Measurements from ENCODE around the gene GPC3.

DNA sequence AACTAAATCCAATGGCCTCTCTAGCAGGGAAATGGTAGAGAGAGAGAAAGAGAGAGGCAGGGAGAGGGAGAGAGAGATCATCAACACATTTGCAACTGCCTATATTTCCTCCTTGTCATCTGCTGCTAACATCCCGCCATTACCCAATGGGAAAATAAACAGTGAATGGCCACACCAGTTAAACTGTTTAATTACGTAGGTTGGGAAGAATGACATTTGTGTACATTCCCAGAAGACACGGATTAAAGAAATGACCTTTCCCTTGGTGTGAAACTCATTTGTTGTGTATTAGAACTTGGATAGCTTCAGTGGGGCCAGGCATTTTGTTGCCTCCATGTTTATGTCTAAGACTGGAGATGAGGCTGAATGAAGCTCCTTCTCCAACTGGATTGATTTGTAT lies 474.4 kb downstream of the GPC3 start:
- TF ChIP-seq, protein P1, sequence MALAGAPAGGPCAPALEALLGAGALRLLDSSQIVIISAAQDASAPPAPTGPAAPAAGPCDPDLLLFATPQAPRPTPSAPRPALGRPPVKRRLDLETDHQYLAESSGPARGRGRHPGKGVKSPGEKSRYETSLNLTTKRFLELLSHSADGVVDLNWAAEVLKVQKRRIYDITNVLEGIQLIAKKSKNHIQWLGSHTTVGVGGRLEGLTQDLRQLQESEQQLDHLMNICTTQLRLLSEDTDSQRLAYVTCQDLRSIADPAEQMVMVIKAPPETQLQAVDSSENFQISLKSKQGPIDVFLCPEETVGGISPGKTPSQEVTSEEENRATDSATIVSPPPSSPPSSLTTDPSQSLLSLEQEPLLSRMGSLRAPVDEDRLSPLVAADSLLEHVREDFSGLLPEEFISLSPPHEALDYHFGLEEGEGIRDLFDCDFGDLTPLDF (CRISPR knock-in tag; IDR thresholded peaks at IDR 0.05), result no peak
- TF ChIP-seq, protein P2, sequence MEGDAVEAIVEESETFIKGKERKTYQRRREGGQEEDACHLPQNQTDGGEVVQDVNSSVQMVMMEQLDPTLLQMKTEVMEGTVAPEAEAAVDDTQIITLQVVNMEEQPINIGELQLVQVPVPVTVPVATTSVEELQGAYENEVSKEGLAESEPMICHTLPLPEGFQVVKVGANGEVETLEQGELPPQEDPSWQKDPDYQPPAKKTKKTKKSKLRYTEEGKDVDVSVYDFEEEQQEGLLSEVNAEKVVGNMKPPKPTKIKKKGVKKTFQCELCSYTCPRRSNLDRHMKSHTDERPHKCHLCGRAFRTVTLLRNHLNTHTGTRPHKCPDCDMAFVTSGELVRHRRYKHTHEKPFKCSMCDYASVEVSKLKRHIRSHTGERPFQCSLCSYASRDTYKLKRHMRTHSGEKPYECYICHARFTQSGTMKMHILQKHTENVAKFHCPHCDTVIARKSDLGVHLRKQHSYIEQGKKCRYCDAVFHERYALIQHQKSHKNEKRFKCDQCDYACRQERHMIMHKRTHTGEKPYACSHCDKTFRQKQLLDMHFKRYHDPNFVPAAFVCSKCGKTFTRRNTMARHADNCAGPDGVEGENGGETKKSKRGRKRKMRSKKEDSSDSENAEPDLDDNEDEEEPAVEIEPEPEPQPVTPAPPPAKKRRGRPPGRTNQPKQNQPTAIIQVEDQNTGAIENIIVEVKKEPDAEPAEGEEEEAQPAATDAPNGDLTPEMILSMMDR (IDR thresholded peaks at IDR 0.05), result no peak
- TF ChIP-seq FOXK1 (CRISPR knock-in tag; IDR thresholded peaks at IDR 0.05), result no peak
- no peak for TF ChIP-seq TEAD4 (CRISPR knock-in tag; IDR thresholded peaks at IDR 0.05)
- no peak for TF ChIP-seq NR3C1 (CRISPR knock-in tag; conservative IDR thresholded peaks at IDR 0.05; ENCODE audit: low read depth)
- TF ChIP-seq, protein P3, sequence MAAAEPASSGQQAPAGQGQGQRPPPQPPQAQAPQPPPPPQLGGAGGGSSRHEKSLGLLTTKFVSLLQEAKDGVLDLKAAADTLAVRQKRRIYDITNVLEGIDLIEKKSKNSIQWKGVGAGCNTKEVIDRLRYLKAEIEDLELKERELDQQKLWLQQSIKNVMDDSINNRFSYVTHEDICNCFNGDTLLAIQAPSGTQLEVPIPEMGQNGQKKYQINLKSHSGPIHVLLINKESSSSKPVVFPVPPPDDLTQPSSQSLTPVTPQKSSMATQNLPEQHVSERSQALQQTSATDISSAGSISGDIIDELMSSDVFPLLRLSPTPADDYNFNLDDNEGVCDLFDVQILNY (CRISPR knock-in tag; IDR thresholded peaks at IDR 0.05), result no peak
- TF ChIP-seq CREB1 (CRISPR knock-in tag; IDR thresholded peaks at IDR 0.05), result no peak
